ENCODE results near the gene GOLGA6L10. TPM values are rescaled to one million over a fixed set of nuclear protein-coding genes. Genes with fewer than 3 reads are reported as not detected.

Gene GOLGA6L10
- total and polyA plus RNA-seq, 9 of the 15 experiments (the other 6 are each of a cell fraction or from before 2014, with no cell fraction given) = 0.32 to 7.1 (median 2.0) TPM

DNA sequence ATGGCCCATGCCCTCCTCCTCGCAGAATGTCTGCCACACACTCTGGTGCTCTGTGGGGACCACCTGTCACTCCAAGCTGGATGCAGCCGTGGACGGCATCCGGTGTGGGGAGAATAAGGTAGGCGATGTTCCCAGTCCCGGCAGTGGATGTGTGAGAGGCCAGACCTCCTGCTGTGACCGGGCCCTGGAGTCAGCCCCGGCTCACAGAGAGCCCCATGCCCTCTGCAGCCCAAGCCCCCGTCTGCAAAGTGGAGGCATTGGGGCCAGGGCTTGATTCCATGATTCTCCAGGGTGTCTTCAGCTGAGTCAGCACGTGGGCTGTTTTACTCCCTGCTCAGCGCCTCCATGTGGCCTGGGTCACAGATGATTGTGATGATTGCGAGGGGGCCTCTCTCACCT lies 32.2 kb downstream of the GOLGA6L10 start (continued):
- TF ChIP-seq, protein P1, sequence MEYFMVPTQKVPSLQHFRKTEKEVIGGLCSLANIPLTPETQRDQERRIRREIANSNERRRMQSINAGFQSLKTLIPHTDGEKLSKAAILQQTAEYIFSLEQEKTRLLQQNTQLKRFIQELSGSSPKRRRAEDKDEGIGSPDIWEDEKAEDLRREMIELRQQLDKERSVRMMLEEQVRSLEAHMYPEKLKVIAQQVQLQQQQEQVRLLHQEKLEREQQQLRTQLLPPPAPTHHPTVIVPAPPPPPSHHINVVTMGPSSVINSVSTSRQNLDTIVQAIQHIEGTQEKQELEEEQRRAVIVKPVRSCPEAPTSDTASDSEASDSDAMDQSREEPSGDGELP (CRISPR knock-in tag; IDR thresholded peaks at IDR 0.05; ENCODE audit: borderline replicate concordance) = peak; percentile 26; the same call in 1 of the 2 replicates
- TF ChIP-seq CTCFL (IDR thresholded peaks at IDR 0.05; ENCODE audit: borderline replicate concordance, insufficient read depth, low read depth, low read length, poor library complexity, severe bottlenecking) (peak; percentile 63), ZNF408 (CRISPR knock-in tag; IDR thresholded peaks at IDR 0.05; ENCODE audit: low read depth) (no peak), RBM22 (IDR thresholded peaks at IDR 0.05; ENCODE audit: low read depth, low read length, poor library complexity, severe bottlenecking) (no peak), MGA (IDR thresholded peaks at IDR 0.05) (peak; percentile 81), RNF2 (IDR thresholded peaks at IDR 0.05) (no peak), SIRT6 (IDR thresholded peaks at IDR 0.05; ENCODE audit: low read depth, low read length) (no peak), MCM3 (IDR thresholded peaks at IDR 0.05) (no peak), ZSCAN32 (CRISPR knock-in tag; IDR thresholded peaks at IDR 0.05) (no peak), C11orf30 (IDR thresholded peaks at IDR 0.05; ENCODE audit: low read depth) (peak; percentile 94), SRSF3 (IDR thresholded peaks at IDR 0.05; ENCODE audit: insufficient read depth, low read length) (no peak), EGR1 (conservative IDR thresholded peaks at IDR 0.05) (0 out of 2 replicates have a peak, but pooled peaks have one; percentile 7), MAX (CRISPR knock-in tag; IDR thresholded peaks at IDR 0.05) (peak; percentile 58), BRCA1 (IDR thresholded peaks at IDR 0.05) (no peak), BRCA1 (CRISPR knock-in tag; IDR thresholded peaks at IDR 0.05) (no peak)

All from K562 (cell line).